HG03064 (cell line): Measurements from ENCODE around the gene HOXB5.

Experiments
- ATAC-seq: cut with Tn5 transposase; IDR thresholded peaks from one replicate; pipeline ENCODE4 v1.9.1; 2021; ENCODE audit warnings: low read depth; ENCODE audit not compliant: unreplicated experiment

Gene HOXB5

GRCh38 chr17:48593126-48593829, at the start of gene HOXB5:
TSS of gene HOXB5 (minus strand) at chr17:48593779. CDS start at chr17:48593682, 97 bp downstream.
- ATAC-seq, result no peak

GRCh38 chr17:48642843-48643696, 49.5 kb upstream of the HOXB5 start:
- ATAC-seq, result no peak

GRCh38 chr17:48642059-48642842, 48.7 kb upstream of the HOXB5 start:
- no peak for ATAC-seq

GRCh38 chr17:48641541-48642058, 48.0 kb upstream of the HOXB5 start:
- ATAC-seq, result no peak

GRCh38 chr17:48640858-48641180, 47.2 kb upstream of the HOXB5 start:
- ATAC-seq, result no peak

- no peak for ATAC-seq
Observed at GRCh38 chr17:48639982-48640857, 46.6 kb upstream of the HOXB5 start.

GRCh38 chr17:48639136-48639535, 45.6 kb upstream of the HOXB5 start:
- ATAC-seq, result no peak

- no peak for ATAC-seq
Observed at GRCh38 chr17:48637323-48638260, 44.0 kb upstream of the HOXB5 start.

GRCh38 chr17:48636177-48637018, 42.8 kb upstream of the HOXB5 start:
- no peak for ATAC-seq

GRCh38 chr17:48634493-48635208, 41.1 kb upstream of the HOXB5 start:
- ATAC-seq, result no peak

GRCh38 chr17:48633266-48633677, 39.7 kb upstream of the HOXB5 start:
- no peak for ATAC-seq

- ATAC-seq, result no peak
Observed at GRCh38 chr17:48632579-48633265, 39.1 kb upstream of the HOXB5 start.

GRCh38 chr17:48631693-48632578, 38.4 kb upstream of the HOXB5 start:
- no peak for ATAC-seq

GRCh38 chr17:48630925-48631692, 37.5 kb upstream of the HOXB5 start:
- ATAC-seq, result no peak
